Measurements from ENCODE around the gene PARP11.

The PARP11 gene

GRCh38 chr12:3772380-3772779, 100.8 kb downstream of the PARP11 start:
- DNase-seq (ENCODE audit: low read depth): peak; percentile 38
- TF ChIP-seq, protein P1, sequence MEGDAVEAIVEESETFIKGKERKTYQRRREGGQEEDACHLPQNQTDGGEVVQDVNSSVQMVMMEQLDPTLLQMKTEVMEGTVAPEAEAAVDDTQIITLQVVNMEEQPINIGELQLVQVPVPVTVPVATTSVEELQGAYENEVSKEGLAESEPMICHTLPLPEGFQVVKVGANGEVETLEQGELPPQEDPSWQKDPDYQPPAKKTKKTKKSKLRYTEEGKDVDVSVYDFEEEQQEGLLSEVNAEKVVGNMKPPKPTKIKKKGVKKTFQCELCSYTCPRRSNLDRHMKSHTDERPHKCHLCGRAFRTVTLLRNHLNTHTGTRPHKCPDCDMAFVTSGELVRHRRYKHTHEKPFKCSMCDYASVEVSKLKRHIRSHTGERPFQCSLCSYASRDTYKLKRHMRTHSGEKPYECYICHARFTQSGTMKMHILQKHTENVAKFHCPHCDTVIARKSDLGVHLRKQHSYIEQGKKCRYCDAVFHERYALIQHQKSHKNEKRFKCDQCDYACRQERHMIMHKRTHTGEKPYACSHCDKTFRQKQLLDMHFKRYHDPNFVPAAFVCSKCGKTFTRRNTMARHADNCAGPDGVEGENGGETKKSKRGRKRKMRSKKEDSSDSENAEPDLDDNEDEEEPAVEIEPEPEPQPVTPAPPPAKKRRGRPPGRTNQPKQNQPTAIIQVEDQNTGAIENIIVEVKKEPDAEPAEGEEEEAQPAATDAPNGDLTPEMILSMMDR (conservative IDR thresholded peaks at IDR 0.05; ENCODE audit: low read length): no peak
- no peak overlapping the region for H3K4me3 ChIP-seq (ENCODE audit: low read length)

- TF ChIP-seq, protein P1 (conservative IDR thresholded peaks at IDR 0.05; ENCODE audit: low read length): no peak
- DNase-seq (ENCODE audit: low read depth): no peak
- H3K4me3 ChIP-seq (ENCODE audit: low read length): no peak overlapping the region
Observed at GRCh38 chr12:3771853-3772252, 101.3 kb downstream of the PARP11 start.

DNA sequence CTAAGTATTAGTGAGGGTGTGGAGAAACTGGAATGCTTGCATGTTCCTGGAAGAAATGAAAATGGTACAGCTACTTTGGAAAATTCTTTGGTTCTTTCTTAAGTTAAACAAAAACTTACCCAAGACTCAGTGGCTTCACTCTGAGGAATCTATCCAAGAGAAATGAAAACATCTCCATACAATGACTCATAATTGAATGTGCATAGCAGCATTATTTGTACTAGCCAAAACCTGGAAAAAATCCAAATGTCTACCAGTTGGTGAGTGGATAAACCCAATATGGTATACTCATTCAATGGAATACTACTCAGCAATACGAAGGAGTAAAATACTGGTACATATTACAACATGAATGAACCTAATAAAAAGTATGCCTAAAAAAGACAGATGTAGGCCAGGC, 102.3 kb downstream of the PARP11 start:
- TF ChIP-seq, protein P1 (conservative IDR thresholded peaks at IDR 0.05; ENCODE audit: low read length): no peak
- H3K4me3 ChIP-seq (ENCODE audit: low read length): no peak overlapping the region
- DNase-seq (ENCODE audit: low read depth): peak; percentile 80

DNA sequence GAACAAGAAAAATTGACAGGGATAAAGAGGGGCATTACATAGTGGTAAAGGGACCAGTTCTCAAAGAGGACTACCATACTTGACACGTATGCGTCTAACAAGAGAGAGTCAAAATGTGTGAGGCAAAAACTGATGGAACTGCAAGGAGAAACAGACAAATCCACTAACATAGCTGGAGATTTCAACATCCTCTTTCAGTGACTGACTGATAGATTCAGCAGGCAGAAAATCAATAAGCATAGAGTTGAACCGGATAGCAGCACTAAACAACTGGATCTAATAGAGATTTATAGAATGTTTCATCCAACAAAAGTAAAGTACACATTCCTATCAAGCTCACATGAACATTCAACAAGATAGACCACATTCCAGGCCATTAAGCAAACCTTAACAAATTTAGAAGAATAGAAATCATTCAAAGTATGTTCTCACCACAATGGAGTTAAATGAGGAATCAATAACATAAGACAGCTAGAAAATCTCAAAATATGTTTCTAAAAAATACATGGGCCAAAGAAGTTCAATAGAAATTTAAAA, 104.2 kb downstream of the PARP11 start:
- TF ChIP-seq, protein P1 (conservative IDR thresholded peaks at IDR 0.05; ENCODE audit: low read length): no peak
- no peak overlapping the region for H3K4me3 ChIP-seq (ENCODE audit: low read length)
- peak; percentile 23 for DNase-seq (ENCODE audit: low read depth)

GRCh38 chr12:3761116-3761735, 112.0 kb downstream of the PARP11 start:
- DNase-seq (ENCODE audit: low read depth): no peak
- no peak overlapping the region for H3K4me3 ChIP-seq (ENCODE audit: low read length)
- TF ChIP-seq, protein P1 (conservative IDR thresholded peaks at IDR 0.05; ENCODE audit: low read length): no peak

DNA sequence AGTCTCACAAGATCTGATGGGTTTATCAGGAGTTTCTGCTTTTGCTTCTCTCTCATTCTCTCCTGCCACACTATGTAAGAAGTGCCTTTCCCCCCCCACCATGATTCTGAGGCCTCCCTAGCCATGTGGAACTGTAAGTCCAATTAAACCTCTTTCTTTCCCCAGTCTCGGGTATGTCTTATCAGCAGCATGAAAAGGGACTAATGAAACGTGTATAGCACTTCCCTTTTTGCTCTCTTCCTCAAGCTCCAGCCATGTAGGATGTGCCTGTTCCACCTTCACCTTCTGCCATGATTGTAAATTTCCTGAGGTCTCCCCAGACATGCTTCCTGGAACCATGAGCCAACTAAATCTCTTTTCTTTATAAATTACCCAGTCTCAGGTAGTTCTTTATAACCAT, 113.3 kb downstream of the PARP11 start:
- TF ChIP-seq, protein P1 (conservative IDR thresholded peaks at IDR 0.05; ENCODE audit: low read length): no peak
- H3K4me3 ChIP-seq (ENCODE audit: low read length): no peak overlapping the region
- DNase-seq (ENCODE audit: low read depth): no peak
